Stimulated activated naive CD8-positive, alpha-beta T cell treated with anti-CD3 and anti-CD28 coated beads, Interleukin-15, amount 100 ng/mL, for 72 hours (primary cell): ENCODE measurements around the gene PDE9A.

ENCODE experiments used
- ATAC-seq: fragments of 150-1000 bp; cut with Tn5 transposase; 2 replicates; pipeline ENCODE4 v1.10.0; 2021; ENCODE audit warnings: mild to moderate bottlenecking, moderate library complexity
- DNase-seq, 2 donors: peaks; one replicate each; pipeline ENCODE4 v3.0.0; 2021 to 2022
- H3K27ac Mint-ChIP-seq, 2 donors: one replicate each; pipeline ENCODE4 v1.8.0; 2022; ENCODE audit warnings: mild to moderate bottlenecking in 2 of 2, mixed read lengths in 2 of 2, moderate library complexity in 2 of 2
- H3K27me3 Mint-ChIP-seq: one replicate; pipeline ENCODE4 v1.8.0; 2022; ENCODE audit warnings: mixed read lengths
- H3K4me1 Mint-ChIP-seq: one replicate; pipeline ENCODE4 v1.8.0; 2022; ENCODE audit warnings: mild to moderate bottlenecking, mixed read lengths
- H3K4me3 Mint-ChIP-seq, 2 donors: one replicate each; pipeline ENCODE4 v1.8.0; 2022; ENCODE audit warnings: mild to moderate bottlenecking in 2 of 2, mixed read lengths in 2 of 2, moderate library complexity in 1 of 2
- H3K9me3 Mint-ChIP-seq, 2 donors: one replicate each; pipeline ENCODE4 v1.8.0; 2022; ENCODE audit warnings: mixed read lengths in 2 of 2

Gene PDE9A

DNA sequence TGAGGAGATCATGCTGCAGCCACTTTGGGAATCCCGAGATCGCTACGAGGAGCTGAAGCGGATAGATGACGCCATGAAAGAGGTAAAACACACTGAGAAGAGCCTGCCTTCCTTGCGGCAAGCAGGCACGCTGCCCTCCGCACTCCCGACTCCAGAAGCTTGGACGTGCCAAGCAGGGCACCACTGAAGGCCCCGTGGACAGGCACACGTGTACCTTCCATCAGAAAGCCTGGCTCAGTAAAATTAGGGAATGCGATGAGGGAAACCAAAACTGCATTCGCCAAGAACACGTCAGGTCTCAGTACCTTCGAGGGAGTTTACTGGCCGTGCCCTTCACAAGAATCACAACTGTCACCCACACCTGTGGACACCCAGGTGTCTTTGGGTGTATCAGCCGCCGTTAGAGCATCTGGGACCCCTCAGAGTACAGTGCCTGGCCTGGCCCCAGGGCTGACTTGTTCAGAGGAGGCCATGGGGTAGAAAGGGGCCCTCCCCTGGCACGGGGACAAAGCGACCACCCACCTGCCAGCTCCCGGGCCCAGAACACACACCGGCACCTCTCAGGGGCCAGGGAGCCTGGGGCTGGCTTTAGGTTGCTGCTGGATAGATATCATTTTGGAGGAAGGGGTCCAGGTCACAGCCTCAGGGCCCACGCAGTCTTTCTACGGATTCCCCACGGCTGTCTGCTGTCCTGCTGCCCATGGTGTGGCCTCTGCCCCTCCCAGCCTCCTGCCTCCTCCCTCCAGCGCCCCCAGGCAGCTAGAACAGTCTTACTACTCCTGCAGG lies 117.5 kb downstream of the PDE9A start:
- Mint-ChIP-seq H3K27me3 (no peaks in the 10 kb centered on the region), H3K4me3 (no peak overlapping the region), H3K4me1 (no peaks in the 10 kb centered on the region), H3K27ac (peak overlapping the region in 1 of 2 donors; percentile 81), H3K9me3 (no peaks in the 10 kb centered on the region)
- DNase-seq (no peak), ATAC-seq (no peak)

DNA sequence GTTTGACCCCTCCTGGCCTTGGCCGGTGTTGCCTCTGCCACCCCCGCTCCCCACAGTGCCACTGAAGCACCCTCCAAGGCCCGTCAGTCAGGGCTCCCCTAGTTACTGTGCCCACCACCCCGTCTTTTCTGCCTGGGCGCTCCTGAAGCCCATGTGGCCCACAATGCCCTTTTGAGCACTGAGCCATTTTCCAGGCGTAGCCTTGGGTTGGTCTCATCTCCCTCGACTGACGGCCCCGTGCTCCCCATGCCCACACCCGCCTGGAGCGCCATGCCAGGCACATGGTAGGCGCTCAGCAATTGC lies 118.0 kb downstream of the PDE9A start:
- Mint-ChIP-seq H3K27me3 (no peaks in the 10 kb centered on the region), H3K4me3 (no peak overlapping the region), H3K4me1 (no peaks in the 10 kb centered on the region), H3K9me3 (no peaks in the 10 kb centered on the region), H3K27ac (peak overlapping the region; percentile 45 to 81)
- DNase-seq = no peak
- no peak for ATAC-seq

DNA sequence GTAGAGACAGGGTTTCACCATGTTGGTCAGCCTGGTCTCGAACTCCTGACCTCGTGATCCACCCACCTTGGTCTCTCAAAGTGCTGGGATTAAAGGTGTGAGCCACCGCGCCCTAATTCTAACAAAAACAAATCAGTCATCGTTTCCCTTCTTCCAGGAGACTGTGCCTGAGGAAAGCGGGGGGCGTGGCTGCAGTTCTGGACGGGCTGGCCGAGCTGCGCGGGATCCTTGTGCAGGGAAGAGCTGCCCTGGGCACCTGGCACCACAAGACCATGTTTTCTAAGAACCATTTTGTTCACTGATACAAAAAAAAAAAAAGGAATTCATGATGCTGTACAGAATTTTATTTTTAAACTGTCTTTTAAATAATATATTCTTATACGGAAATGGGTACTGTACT lies 121.7 kb downstream of the PDE9A start:
- Mint-ChIP-seq H3K4me3 (no peak overlapping the region), H3K27me3 (peaks cover 4% of the 10 kb centered on the region), H3K27ac (no peak overlapping the region), H3K9me3 (no peaks in the 10 kb centered on the region), H3K4me1 (peaks cover 5% of the 10 kb centered on the region)
- DNase-seq (no peak), ATAC-seq (no peak)

DNA sequence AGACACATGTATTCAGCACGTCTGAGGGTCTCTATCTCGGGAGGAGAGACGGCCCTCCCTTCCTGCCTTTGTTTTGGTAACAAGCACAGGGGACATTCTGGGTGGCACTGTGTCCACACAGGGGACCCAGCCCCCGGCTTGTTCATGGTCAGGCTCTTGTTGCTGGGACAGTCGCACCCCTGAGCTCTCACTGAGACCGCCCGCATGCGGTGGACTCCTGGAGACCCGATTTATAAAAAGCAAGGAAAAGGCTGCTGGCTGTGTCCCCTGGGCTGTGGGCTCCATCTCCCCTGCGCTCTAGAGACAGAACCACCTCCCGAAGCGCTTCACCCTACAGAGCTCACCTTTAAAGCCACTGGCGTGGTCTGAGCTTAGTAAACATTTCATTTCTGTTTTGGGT lies 122.5 kb downstream of the PDE9A start:
- no peak for ATAC-seq
- H3K9me3 Mint-ChIP-seq = no peaks in the 10 kb centered on the region
- H3K27me3 Mint-ChIP-seq = peaks cover 12% of the 10 kb centered on the region
- H3K4me3 Mint-ChIP-seq = no peak overlapping the region
- peaks cover 9% of the 10 kb centered on the region for H3K4me1 Mint-ChIP-seq
- no peak overlapping the region for H3K27ac Mint-ChIP-seq
- DNase-seq = no peak

DNA sequence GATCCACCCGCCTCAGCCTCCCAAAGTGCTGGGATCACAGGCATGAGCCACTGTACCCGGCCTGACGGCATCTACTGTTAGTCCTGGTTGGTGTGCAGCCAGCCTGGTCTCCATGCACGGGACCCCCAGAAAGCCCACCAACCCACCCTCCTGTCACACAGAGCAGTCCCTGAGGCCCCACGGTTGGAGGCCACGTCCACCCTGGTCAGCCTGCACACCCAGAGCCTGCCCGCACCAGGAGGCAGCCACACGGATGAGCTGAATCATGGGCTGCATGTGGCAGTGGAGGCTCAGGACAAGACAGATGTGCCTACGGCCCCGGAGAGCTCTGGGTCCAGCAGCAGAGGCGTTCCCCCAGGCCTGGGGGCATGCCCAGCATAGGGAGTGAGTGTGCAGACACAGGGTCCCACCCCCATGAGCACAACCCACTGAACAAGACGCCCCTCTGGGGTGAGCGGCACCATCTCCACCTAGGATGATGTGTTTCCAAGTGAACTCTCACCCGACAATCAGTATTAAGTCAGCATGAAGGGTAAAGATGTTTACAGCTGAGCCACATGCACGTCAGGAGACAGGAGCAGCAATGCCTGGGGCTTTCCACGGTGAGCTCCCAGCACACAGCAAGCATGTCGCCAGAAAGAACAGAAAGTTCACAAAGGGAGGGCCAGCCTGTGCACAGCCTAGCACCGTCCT lies 123.8 kb downstream of the PDE9A start:
- ATAC-seq = peak; percentile 36
- Mint-ChIP-seq H3K27me3 (peaks cover 25% of the 10 kb centered on the region), H3K9me3 (no peaks in the 10 kb centered on the region), H3K27ac (no peak overlapping the region), H3K4me3 (no peak overlapping the region), H3K4me1 (peaks cover 22% of the 10 kb centered on the region)
- DNase-seq = no peak

DNA sequence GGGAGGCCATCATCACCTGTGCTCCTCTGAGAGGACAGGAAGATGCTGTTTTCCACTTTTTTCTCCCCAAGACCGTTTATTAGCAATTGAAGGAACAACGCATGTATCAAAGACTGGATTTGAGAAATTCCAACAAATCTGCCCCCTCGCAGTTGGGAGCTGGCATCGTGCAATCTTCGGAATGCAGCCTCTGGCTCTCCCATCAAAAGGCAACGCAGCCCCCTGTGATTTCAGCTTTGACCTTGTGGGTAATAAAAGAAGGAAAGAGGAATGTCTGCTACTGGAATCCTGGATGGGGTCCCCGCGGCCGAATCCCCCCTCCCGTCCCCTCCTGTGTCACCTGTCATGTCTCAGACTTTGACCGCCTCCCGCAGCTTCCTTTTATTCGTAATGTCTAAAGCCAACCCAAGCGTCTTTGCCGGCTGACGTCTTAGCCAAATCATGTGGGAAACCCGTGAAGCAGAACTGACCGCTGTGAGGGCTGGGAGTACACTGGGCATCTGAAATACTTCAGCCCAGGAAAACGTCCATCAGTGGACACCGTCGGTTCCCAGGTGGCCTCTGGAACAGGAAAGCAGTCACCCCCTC lies 124.4 kb downstream of the PDE9A start:
- H3K4me1 Mint-ChIP-seq = peaks cover 29% of the 10 kb centered on the region
- ATAC-seq = no peak
- DNase-seq = no peak

DNA sequence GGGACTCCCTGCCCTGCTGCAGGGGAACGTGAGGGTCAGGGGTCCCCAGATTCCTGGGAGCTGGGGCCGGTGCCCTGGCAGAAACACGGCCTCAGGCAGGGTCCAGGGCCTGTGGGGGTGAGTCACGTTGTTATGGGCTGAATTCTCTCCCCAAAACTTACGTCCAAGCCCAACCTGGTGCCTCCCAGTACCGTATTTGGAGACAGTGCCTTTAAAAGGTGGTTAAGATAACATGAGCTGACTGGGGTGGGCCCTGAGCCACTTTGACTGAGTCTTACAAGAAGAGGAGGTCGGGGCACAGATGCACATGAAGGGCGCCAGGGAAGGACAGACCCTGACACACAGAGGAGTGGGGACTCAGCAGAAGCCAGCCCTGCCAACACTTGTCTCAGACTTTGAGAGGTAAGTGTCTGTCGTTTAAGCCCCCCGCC lies 126.0 kb downstream of the PDE9A start:
- DNase-seq = no peak
- Mint-ChIP-seq H3K27me3 (peaks cover 27% of the 10 kb centered on the region), H3K4me3 (no peak overlapping the region), H3K27ac (no peak overlapping the region), H3K9me3 (no peaks in the 10 kb centered on the region), H3K4me1 (peaks cover 45% of the 10 kb centered on the region)
- no peak for ATAC-seq

More for the DNA sequence above, 124.4 kb downstream of the PDE9A start:
- no peak overlapping the region for H3K4me3 Mint-ChIP-seq
- H3K9me3 Mint-ChIP-seq = no peaks in the 10 kb centered on the region
- peaks cover 27% of the 10 kb centered on the region for H3K27me3 Mint-ChIP-seq
- H3K27ac Mint-ChIP-seq = no peak overlapping the region

DNA sequence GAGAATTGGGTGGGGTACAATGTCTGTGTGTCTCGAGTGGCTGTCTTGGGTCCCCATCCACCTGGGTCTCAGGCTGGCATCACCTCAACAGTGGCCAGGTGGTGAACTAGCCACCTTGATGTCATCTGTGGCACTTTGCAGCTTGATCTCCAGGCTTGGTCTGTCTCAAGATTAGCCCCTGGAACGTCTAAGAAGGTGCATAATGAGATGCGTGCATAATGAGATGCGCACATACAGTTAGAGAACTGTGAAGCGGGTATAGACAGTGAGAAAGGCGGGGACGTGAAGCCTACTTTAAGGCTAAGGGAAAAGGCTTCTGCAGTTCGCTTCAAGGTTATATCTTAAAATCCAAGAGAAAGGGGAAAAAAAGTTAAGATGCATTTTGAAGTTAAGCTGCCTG lies 127.2 kb downstream of the PDE9A start:
- H3K27me3 Mint-ChIP-seq = peaks cover 27% of the 10 kb centered on the region
- no peak for ATAC-seq
- no peaks in the 10 kb centered on the region for H3K9me3 Mint-ChIP-seq
- peaks cover 54% of the 10 kb centered on the region for H3K4me1 Mint-ChIP-seq
- no peak overlapping the region for H3K4me3 Mint-ChIP-seq
- DNase-seq = no peak
- H3K27ac Mint-ChIP-seq = no peak overlapping the region

DNA sequence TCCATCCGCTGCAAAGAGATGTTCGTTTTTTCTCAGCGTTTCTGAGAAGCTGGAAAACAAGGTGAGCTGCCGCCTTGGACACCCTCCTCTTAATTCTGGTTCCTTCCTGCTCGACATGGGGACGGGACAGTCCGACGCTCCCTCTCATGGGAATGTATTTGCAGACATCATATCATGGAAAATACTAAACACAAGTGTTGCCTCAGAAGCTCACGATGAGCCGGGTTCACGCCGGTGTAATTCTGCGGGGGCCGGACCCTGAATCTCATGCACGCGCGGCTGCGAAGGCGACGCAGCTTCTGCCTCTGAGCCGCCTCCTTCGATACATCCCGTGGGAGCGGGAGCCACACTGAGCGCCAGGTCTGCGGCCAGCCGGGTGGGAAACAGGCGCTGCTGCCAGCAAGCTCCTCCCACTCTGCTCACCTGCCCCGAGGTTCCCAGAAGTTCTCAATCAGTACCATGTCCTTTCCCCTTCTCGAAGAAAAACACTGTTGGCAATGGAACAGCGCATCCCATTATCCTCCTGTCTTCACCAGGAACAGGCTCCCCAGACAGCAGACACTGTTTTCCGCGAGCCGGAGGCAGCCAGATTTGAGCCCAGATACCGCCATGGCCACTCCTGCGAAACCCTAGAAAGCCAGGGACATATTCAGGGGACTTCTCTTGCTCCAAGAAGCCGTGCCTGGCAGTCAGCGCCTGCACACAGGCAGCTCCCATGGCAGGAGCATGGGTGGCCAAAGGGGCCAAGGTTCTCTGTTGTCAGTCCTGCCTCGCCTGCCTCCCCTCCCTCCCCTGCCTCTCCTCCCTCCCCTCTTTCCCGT lies 127.9 kb downstream of the PDE9A start:
- ATAC-seq (no peak), DNase-seq (no peak)
- Mint-ChIP-seq H3K9me3 (peaks cover 0 to 2% of the 10 kb centered on the region in 2 donors), H3K27ac (no peak overlapping the region), H3K27me3 (peaks cover 27% of the 10 kb centered on the region), H3K4me1 (peaks cover 54% of the 10 kb centered on the region), H3K4me3 (peak overlapping the region; percentile 35 to 60)

DNA sequence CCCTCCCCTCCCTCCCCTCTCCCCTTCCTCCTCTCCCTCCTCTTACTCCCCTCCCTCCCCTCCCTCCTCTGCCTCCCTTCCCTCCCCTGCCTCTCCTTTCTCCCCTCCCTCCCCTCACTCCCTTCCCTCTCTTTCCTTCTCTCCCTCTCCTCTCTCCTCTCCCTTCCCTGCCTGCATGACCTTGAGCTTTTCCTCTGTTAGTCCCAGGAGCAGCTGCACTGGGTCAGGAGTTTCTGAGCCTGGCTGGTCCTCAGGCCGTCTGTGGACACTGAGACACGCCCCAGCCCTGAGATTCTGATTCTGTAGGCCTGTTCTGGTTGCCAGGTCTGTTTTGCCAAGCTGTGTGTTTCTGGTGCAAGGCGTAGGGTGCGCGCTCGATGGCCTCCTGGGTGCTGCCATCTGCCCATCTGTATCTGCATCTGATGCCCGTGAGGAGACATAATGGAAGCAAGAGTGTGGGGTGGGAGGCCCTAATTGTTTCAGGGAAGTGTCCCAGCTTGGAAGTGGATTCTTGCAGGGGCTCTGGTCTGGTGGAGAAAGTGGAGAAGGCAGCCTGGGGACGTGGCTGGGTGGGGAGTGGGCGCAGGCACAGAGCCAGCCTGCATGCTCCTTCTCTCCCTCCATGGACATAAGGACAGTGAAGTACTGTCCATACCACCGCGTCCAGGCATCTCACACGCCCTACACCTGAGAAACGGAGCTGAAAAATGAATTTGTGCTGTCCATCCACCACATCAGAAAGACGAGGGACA lies 128.7 kb downstream of the PDE9A start:
- DNase-seq = no peak
- Mint-ChIP-seq H3K27ac (no peak overlapping the region), H3K4me3 (peak overlapping the region in 1 of 2 donors; percentile 8), H3K9me3 (peaks cover 0 to 7% of the 10 kb centered on the region in 2 donors), H3K27me3 (peaks cover 27% of the 10 kb centered on the region), H3K4me1 (peaks cover 54% of the 10 kb centered on the region)
- no peak for ATAC-seq

DNA sequence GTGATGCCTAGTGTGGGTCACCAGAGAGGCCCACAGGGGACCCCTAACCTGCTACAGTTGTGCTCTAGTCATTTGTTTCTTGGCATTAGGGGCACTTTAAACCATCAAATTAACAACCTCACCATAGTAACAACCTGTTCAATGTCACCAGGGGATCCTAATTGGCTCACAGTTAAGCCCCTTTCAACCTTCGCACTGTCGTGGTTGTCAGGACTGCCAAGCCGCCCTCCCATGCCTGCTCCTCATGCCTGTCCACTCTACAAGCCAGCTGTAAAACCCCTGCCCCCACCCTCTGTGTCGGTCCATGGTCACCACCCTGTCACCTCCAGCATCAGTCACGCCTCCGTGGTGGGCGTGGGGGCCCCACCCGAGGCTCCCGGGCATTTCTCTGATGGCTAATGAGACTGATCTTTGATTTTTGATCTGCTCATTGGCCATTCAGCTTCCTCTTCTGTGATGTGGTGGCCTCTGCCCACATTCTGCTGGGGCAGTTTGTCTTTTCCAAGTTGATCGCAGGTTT lies 129.4 kb downstream of the PDE9A start:
- DNase-seq (no peak), ATAC-seq (no peak)
- peaks cover 0 to 7% of the 10 kb centered on the region in 2 donors for H3K9me3 Mint-ChIP-seq
- peak overlapping the region; percentile 76 to 87 for H3K27ac Mint-ChIP-seq
- peaks cover 54% of the 10 kb centered on the region for H3K4me1 Mint-ChIP-seq
- H3K27me3 Mint-ChIP-seq = peaks cover 27% of the 10 kb centered on the region
- H3K4me3 Mint-ChIP-seq = peak overlapping the region in 1 of 2 donors; percentile 19

DNA sequence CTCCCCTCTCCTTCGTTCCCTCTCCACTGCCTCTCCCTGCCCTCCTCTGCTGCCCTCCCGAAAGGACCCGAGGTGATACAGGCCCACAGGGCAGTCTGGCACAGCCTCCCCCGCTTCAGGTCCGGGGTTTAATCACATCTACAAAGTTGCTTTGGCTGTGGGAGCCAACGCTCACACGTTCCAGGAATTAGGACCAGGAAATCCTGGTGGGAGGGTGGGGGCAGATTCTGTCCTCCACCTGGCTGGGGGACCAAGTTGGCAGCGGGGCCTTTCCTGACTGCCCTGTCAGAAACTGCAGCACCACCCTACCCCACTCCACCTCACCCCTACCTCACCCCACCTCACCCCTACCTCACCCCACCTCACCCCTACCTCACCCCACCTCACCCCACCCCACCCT lies 130.9 kb downstream of the PDE9A start:
- H3K4me1 Mint-ChIP-seq = peaks cover 54% of the 10 kb centered on the region
- DNase-seq (no peak), ATAC-seq (peak; percentile 52)
- peak overlapping the region; percentile 84 to 91 for H3K4me3 Mint-ChIP-seq
- H3K9me3 Mint-ChIP-seq = peaks cover 0 to 7% of the 10 kb centered on the region in 2 donors
- peak overlapping the region; percentile 98 to 100 for H3K27ac Mint-ChIP-seq
- H3K27me3 Mint-ChIP-seq = peaks cover 27% of the 10 kb centered on the region

DNA sequence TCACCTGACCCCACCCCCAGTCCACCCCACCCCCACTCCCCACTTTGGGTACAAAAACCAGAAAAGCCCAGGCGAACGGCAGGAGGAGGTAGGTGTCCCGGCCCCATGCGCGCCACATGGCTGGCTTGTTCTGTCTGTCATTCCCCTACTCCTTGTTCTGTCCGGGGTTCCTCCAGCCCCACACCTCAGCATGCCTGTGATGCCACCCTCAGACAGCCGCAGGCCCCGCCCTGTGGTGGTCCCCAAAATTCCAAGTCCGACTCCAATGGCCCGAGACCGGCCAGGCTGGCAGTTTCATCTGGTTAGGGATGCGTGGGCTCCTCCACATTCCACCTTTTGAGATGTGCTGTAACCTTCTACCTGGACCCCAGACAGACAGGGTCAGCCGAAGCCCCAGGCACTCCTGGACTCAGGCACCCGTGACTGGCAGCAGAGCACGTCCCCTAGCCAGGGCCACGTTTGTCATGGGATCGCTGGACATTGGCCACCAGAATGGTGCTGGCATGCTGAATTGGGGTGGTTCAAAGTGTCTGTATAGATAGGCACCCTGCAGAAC lies 131.6 kb downstream of the PDE9A start:
- Mint-ChIP-seq H3K4me1 (peaks cover 51% of the 10 kb centered on the region), H3K27ac (peak overlapping the region; percentile 89 to 97), H3K9me3 (peaks cover 0 to 7% of the 10 kb centered on the region in 2 donors), H3K4me3 (peak overlapping the region; percentile 51 to 71), H3K27me3 (peaks cover 25% of the 10 kb centered on the region)
- ATAC-seq (no peak), DNase-seq (no peak)

DNA sequence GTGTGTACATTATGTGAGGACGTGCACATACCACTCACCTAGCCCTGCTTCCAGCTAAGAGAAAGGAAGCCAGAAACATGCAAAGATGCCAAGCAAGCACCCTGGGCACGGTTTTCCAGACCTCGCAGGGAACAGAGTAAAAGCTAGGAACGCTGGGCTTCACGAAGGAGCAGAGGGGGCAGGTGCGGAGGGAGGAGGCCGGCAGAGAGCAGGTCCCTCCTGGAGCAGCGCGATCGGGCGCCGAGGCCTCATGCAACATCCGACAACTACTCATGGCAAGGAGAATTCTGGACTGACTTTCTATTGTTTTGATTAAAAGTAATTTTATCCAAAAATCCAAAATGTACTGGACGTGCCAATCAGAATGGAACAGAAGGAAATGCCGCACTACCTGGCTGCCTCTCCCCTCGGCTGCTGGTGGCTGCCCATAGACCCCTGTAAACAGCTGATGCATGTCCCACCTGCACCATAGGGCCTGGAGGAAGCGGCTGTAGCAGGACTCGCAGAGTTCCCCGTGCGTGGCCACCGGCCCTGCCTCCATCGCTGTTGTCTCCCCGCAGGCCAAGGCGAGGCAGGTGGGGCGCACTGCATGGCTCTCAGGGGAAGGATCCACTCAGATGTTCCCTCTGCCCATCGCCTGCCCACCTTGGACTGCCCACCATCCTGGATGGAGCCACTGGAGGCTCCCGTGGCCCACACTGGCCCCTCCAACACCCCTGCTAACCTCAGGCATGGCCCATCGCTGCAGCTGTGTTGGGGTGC lies 132.4 kb downstream of the PDE9A start:
- no peak overlapping the region for H3K4me3 Mint-ChIP-seq
- H3K27ac Mint-ChIP-seq = no peak overlapping the region
- peaks cover 0 to 7% of the 10 kb centered on the region in 2 donors for H3K9me3 Mint-ChIP-seq
- peaks cover 45% of the 10 kb centered on the region for H3K4me1 Mint-ChIP-seq
- DNase-seq = no peak
- H3K27me3 Mint-ChIP-seq = peaks cover 16% of the 10 kb centered on the region
- no peak for ATAC-seq
